Measurements from ENCODE around the gene PTGDR. TPM values are rescaled to one million over a fixed set of nuclear protein-coding genes. Genes with fewer than 3 reads are reported as not detected.
A peak's percentile ranks its signal among the peaks of the same experiment; 100 is the strongest.

The PTGDR gene
- total RNA-seq, 3 donors from 2014 or later = 1.2 to 3.2 (median 1.3) TPM

GRCh38 chr14:52313462-52313861 is 46.0 kb downstream of the PTGDR start:
- intact Hi-C loops (cut with DNase I; ENCODE audit: low total_unique reads) = no loop called here
- Histone ChIP-seq H3K4me3 (peak overlapping the region; percentile 50 to 65 (median 56)), H3K9me3 (no peaks in the 10 kb centered on the region), H3K27ac (peak overlapping the region in 1 of 2 donors; percentile 58), H3K27me3 (peaks cover 0 to 6% of the 10 kb centered on the region in 2 donors), H3K4me1 (no peaks in the 10 kb centered on the region), H3K36me3 (no peaks in the 10 kb centered on the region)
- no peak for TF ChIP-seq POLR2AphosphoS5 (IDR thresholded peaks at IDR 0.05)
- no peak for TF ChIP-seq CTCF (IDR thresholded peaks at IDR 0.05)
- no peak for DNase-seq (ENCODE audit: low spot score in 2 of 2)

DNA sequence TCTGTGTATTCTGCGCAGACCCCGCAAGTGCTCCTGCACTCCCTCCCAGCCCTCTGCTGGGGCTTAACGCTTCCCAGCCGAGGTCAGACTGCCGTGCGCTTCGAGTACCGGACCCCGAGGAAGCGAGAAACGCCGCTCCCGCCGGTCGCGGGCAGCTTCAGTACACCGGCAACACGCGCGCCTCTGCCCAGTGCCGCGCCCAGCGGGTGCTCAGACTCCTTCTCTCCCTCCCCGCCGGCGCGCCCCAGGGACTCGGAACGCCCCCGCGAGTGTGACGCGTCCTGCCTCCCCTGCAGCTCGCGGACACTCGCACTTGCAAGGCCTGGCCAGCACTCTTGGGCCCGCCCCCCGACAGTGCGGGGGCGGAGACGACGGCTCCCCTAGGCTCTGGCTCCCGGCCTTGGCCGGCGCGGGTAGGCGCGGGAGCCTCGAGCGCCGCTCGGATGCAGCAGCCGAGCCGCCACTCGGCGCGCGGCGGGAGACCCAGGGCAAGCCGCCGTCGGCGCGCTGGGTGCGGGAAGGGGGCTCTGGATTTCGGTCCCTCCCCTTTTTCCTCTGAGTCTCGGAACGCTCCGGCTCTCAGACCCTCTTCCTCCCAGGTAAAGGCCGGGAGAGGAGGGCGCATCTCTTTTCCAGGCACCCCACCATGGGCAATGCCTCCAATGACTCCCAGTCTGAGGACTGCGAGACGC is 46.6 kb downstream of the PTGDR start, which contains the start of gene PTGER2:
PTGER2 (plus strand) TSS at position 410 of the 692 bp plus-strand sequence; CDS start at position 647, 237 bp downstream.
- H3K27me3 ChIP-seq = peaks cover 0 to 6% of the 10 kb centered on the region in 2 donors
- H3K9me3 ChIP-seq = no peaks in the 10 kb centered on the region
- H3K36me3 ChIP-seq = no peaks in the 10 kb centered on the region
- peak within 1 kb of the TSS; percentile 50 to 65 (median 56) for H3K4me3 ChIP-seq
- DNase-seq (ENCODE audit: low spot score in 2 of 2) = peak in 1 of 2 donors; percentile 63
- H3K4me1 ChIP-seq = no peaks in the 10 kb centered on the region
- peak within 1 kb of the TSS in 1 of 2 donors; percentile 58 for H3K27ac ChIP-seq
- TF ChIP-seq POLR2A (IDR thresholded peaks at IDR 0.05) (no peak), POLR2AphosphoS5 (IDR thresholded peaks at IDR 0.05) (no peak), CTCF (IDR thresholded peaks at IDR 0.05) (no peak)
- intact Hi-C loops (cut with DNase I; ENCODE audit: low total_unique reads) = no loop called here

GRCh38 chr14:52314595-52315354 is 47.3 kb downstream of the PTGDR start:
- H3K27me3 ChIP-seq = peaks cover 0 to 6% of the 10 kb centered on the region in 2 donors
- TF ChIP-seq POLR2A (IDR thresholded peaks at IDR 0.05) = no peak
- TF ChIP-seq CTCF (IDR thresholded peaks at IDR 0.05) = no peak
- no peaks in the 10 kb centered on the region for H3K4me1 ChIP-seq
- no peaks in the 10 kb centered on the region for H3K36me3 ChIP-seq
- H3K4me3 ChIP-seq = peak overlapping the region; percentile 50 to 65 (median 56)
- peak overlapping the region in 1 of 2 donors; percentile 58 for H3K27ac ChIP-seq
- no peaks in the 10 kb centered on the region for H3K9me3 ChIP-seq
- intact Hi-C loops (cut with DNase I; ENCODE audit: low total_unique reads) = no loop called here
- no peak for DNase-seq (ENCODE audit: low spot score in 2 of 2)

DNA sequence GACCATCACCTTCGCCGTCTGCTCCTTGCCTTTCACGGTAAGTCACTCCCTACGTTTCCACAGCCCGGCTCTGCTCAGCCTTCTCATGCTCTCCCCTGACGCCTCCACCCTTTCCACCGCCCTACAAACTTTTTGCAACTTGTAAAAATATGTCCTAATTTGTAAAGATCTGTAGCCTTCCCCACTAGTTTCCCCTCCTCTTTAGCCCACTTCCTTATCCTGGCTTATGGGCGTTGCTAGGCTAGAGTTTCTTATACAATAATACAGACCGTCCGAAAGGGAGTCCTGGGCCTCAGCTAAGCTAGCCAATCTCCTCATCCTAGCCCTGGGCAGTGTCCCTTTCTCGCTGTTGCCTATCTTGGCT is 47.8 kb downstream of the PTGDR start:
- peaks cover 0 to 6% of the 10 kb centered on the region in 2 donors for H3K27me3 ChIP-seq
- TF ChIP-seq CTCF (IDR thresholded peaks at IDR 0.05) = no peak
- no peak for TF ChIP-seq POLR2AphosphoS5 (IDR thresholded peaks at IDR 0.05)
- TF ChIP-seq POLR2A (IDR thresholded peaks at IDR 0.05) = no peak
- no peaks in the 10 kb centered on the region for H3K36me3 ChIP-seq
- H3K27ac ChIP-seq = peak overlapping the region in 1 of 2 donors; percentile 58
- peak overlapping the region; percentile 50 to 65 (median 56) for H3K4me3 ChIP-seq
- H3K4me1 ChIP-seq = no peaks in the 10 kb centered on the region
- intact Hi-C loops (cut with DNase I; ENCODE audit: low total_unique reads) = no loop called here
- no peak for DNase-seq (ENCODE audit: low spot score in 2 of 2)
- H3K9me3 ChIP-seq = no peaks in the 10 kb centered on the region

DNA sequence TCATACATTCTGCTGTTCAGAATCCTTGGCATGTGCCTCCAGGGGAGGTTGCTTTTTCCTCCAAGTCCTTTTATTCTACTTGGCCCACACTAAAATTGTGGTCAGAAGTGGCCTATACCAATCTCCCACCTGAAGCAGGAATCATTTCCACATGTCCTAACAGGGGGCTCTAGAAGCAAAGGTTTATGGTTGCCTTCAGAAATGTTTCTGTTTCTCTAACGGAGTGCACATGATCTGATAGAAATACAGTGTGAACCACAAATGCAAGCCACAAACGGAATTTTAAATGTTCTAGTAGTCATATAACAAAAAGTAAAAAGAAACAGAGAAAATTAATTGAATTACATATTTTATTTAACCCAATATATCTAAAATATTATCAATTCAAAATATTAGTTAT is 50.6 kb downstream of the PTGDR start:
- Histone ChIP-seq H3K27me3 (peaks cover 0 to 6% of the 10 kb centered on the region in 2 donors), H3K4me3 (no peak overlapping the region), H3K9me3 (peaks cover 0 to 5% of the 10 kb centered on the region in 2 donors), H3K27ac (no peak overlapping the region), H3K4me1 (no peaks in the 10 kb centered on the region), H3K36me3 (no peaks in the 10 kb centered on the region)
- no peak for DNase-seq (ENCODE audit: low spot score in 2 of 2)
- intact Hi-C loops (cut with DNase I; ENCODE audit: low total_unique reads) = no loop called here
- no peak for TF ChIP-seq CTCF (IDR thresholded peaks at IDR 0.05)
- TF ChIP-seq POLR2A (IDR thresholded peaks at IDR 0.05) = no peak
- no peak for TF ChIP-seq POLR2AphosphoS5 (IDR thresholded peaks at IDR 0.05)

Data from breast epithelium (tissue), 4 donors.